ENCODE results near the gene ING2.

ING2 gene

GRCh38 chr4:183493246-183493645, 11.6 kb upstream of the ING2 start:
- H3K4me3 ChIP-seq (ENCODE audit: low read depth, low read length) = no peak overlapping the region
- no peak for DNase-seq (ENCODE audit: low read depth)

- no peak overlapping the region for H3K4me3 ChIP-seq (ENCODE audit: low read depth, low read length)
These were observed 9.7 kb upstream of the ING2 start for GRCh38 chr4:183495184-183495583.

GRCh38 chr4:183499389-183499788, 5.5 kb upstream of the ING2 start:
- DNase-seq (ENCODE audit: low read depth) = no peak
- H3K4me3 ChIP-seq (ENCODE audit: low read depth, low read length) = no peak overlapping the region

More at GRCh38 chr4:183495184-183495583, 9.7 kb upstream of the ING2 start:
- DNase-seq (ENCODE audit: low read depth) = no peak

GRCh38 chr4:183499801-183500200, 5.1 kb upstream of the ING2 start:
- no peak overlapping the region for H3K4me3 ChIP-seq (ENCODE audit: low read depth, low read length)
- DNase-seq (ENCODE audit: low read depth) = no peak

GRCh38 chr4:183503497-183504063, 1.3 kb upstream of the ING2 start:
- H3K4me3 ChIP-seq (ENCODE audit: low read depth, low read length) = peak overlapping the region; percentile 94
- DNase-seq (ENCODE audit: low read depth) = no peak

GRCh38 chr4:183504064-183504929, 561 bp upstream of the ING2 start:
- peak overlapping the region; percentile 94 for H3K4me3 ChIP-seq (ENCODE audit: low read depth, low read length)
- peak; percentile 92 for DNase-seq (ENCODE audit: low read depth)

GRCh38 chr4:183505611-183506388, 942 bp downstream of the ING2 start:
- peak; percentile 60 for DNase-seq (ENCODE audit: low read depth)
- peak overlapping the region; percentile 94 for H3K4me3 ChIP-seq (ENCODE audit: low read depth, low read length)

- no peak for DNase-seq (ENCODE audit: low read depth)
- peak overlapping the region; percentile 94 for H3K4me3 ChIP-seq (ENCODE audit: low read depth, low read length)
These were observed 1.5 kb downstream of the ING2 start for GRCh38 chr4:183506389-183506735.

- no peak for DNase-seq (ENCODE audit: low read depth)
- no peak overlapping the region for H3K4me3 ChIP-seq (ENCODE audit: low read depth, low read length)
These were observed 3.3 kb downstream of the ING2 start for GRCh38 chr4:183507925-183508696.

- no peak for DNase-seq (ENCODE audit: low read depth)
- H3K4me3 ChIP-seq (ENCODE audit: low read depth, low read length) = no peak overlapping the region
These were observed 4.0 kb downstream of the ING2 start for GRCh38 chr4:183508697-183509335.

- DNase-seq (ENCODE audit: low read depth) = no peak
- no peak overlapping the region for H3K4me3 ChIP-seq (ENCODE audit: low read depth, low read length)
These were observed 10.6 kb downstream of the ING2 start for GRCh38 chr4:183515411-183515810.

GRCh38 chr4:183517194-183517593, 12.3 kb downstream of the ING2 start:
- DNase-seq (ENCODE audit: low read depth) = no peak
- H3K4me3 ChIP-seq (ENCODE audit: low read depth, low read length) = no peak overlapping the region

GRCh38 chr4:183517781-183518180, 12.9 kb downstream of the ING2 start:
- H3K4me3 ChIP-seq (ENCODE audit: low read depth, low read length) = no peak overlapping the region
- DNase-seq (ENCODE audit: low read depth) = no peak

- DNase-seq (ENCODE audit: low read depth) = no peak
These were observed 18.0 kb downstream of the ING2 start for GRCh38 chr4:183522821-183523220.

GRCh38 chr4:183527326-183527725, 22.5 kb downstream of the ING2 start:
- no peak overlapping the region for H3K4me3 ChIP-seq (ENCODE audit: low read depth, low read length)
- DNase-seq (ENCODE audit: low read depth) = no peak

More at GRCh38 chr4:183522821-183523220, 18.0 kb downstream of the ING2 start:
- H3K4me3 ChIP-seq (ENCODE audit: low read depth, low read length) = no peak overlapping the region

- DNase-seq (ENCODE audit: low read depth) = peak; percentile 56
These were observed 28.0 kb downstream of the ING2 start for GRCh38 chr4:183532821-183533220.

GRCh38 chr4:183533698-183534097, 28.8 kb downstream of the ING2 start:
- DNase-seq (ENCODE audit: low read depth) = no peak
- no peak overlapping the region for H3K4me3 ChIP-seq (ENCODE audit: low read depth, low read length)

More at GRCh38 chr4:183532821-183533220, 28.0 kb downstream of the ING2 start:
- H3K4me3 ChIP-seq (ENCODE audit: low read depth, low read length) = no peak overlapping the region

GRCh38 chr4:183540410-183541009, 35.7 kb downstream of the ING2 start:
- no peak overlapping the region for H3K4me3 ChIP-seq (ENCODE audit: low read depth, low read length)
- no peak for DNase-seq (ENCODE audit: low read depth)
